ENCODE data around the gene ITGA6. TPM values are rescaled to one million over a fixed set of nuclear protein-coding genes. Genes with fewer than 3 reads are reported as not detected.

Gene ITGA6
- polyA plus RNA-seq, 1 donor from 2014 or later = 14.4 TPM

DNA sequence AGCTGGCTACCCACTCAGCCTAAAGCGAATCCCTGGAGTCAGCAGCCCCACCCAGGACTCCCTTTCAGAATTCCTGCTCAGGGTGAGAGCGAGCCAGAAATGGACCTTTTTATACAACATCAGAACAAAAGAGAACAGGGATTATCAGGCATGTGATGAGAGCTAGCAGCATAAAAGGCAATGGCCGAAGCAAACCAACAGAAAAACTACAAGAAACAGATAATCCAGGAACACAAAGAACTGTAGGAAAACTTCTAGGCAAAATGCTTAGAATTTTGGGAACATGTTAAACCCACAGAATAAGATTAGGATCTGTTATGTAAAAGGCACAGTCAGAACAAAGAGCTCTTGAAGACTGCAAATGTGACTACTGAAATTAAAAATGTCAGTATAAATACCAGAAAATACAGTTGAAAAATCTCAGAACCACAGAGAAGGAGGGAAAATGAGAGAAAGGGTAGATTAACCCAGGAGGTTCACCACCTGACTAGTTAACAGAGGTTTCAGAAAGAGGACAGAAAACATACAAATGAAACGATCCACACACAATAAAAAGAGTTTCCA, 31.3 kb downstream of the ITGA6 start:
- TF ChIP-seq EP300 (conservative IDR thresholded peaks at IDR 0.05; ENCODE audit: poor library complexity, severe bottlenecking) = no peak
- TF ChIP-seq MXI1 (conservative IDR thresholded peaks at IDR 0.05; ENCODE audit: poor library complexity, severe bottlenecking) = no peak
- TF ChIP-seq, protein P1, sequence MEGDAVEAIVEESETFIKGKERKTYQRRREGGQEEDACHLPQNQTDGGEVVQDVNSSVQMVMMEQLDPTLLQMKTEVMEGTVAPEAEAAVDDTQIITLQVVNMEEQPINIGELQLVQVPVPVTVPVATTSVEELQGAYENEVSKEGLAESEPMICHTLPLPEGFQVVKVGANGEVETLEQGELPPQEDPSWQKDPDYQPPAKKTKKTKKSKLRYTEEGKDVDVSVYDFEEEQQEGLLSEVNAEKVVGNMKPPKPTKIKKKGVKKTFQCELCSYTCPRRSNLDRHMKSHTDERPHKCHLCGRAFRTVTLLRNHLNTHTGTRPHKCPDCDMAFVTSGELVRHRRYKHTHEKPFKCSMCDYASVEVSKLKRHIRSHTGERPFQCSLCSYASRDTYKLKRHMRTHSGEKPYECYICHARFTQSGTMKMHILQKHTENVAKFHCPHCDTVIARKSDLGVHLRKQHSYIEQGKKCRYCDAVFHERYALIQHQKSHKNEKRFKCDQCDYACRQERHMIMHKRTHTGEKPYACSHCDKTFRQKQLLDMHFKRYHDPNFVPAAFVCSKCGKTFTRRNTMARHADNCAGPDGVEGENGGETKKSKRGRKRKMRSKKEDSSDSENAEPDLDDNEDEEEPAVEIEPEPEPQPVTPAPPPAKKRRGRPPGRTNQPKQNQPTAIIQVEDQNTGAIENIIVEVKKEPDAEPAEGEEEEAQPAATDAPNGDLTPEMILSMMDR (IDR thresholded peaks at IDR 0.05; ENCODE audit: poor library complexity, severe bottlenecking) = no peak
- TF ChIP-seq TAF1 (IDR thresholded peaks at IDR 0.05; ENCODE audit: low read depth) = no peak
- TF ChIP-seq, protein P2, sequence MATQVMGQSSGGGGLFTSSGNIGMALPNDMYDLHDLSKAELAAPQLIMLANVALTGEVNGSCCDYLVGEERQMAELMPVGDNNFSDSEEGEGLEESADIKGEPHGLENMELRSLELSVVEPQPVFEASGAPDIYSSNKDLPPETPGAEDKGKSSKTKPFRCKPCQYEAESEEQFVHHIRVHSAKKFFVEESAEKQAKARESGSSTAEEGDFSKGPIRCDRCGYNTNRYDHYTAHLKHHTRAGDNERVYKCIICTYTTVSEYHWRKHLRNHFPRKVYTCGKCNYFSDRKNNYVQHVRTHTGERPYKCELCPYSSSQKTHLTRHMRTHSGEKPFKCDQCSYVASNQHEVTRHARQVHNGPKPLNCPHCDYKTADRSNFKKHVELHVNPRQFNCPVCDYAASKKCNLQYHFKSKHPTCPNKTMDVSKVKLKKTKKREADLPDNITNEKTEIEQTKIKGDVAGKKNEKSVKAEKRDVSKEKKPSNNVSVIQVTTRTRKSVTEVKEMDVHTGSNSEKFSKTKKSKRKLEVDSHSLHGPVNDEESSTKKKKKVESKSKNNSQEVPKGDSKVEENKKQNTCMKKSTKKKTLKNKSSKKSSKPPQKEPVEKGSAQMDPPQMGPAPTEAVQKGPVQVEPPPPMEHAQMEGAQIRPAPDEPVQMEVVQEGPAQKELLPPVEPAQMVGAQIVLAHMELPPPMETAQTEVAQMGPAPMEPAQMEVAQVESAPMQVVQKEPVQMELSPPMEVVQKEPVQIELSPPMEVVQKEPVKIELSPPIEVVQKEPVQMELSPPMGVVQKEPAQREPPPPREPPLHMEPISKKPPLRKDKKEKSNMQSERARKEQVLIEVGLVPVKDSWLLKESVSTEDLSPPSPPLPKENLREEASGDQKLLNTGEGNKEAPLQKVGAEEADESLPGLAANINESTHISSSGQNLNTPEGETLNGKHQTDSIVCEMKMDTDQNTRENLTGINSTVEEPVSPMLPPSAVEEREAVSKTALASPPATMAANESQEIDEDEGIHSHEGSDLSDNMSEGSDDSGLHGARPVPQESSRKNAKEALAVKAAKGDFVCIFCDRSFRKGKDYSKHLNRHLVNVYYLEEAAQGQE (IDR thresholded peaks at IDR 0.05; ENCODE audit: borderline replicate concordance) = no peak
- no peak for TF ChIP-seq RAD21 (conservative IDR thresholded peaks at IDR 0.05)
- TF ChIP-seq POLR2AphosphoS5 (IDR thresholded peaks at IDR 0.05) = no peak
- TF ChIP-seq SMC3 (conservative IDR thresholded peaks at IDR 0.05; ENCODE audit: poor library complexity) = no peak
- no peak for TF ChIP-seq EZH2 (IDR thresholded peaks at IDR 0.05; ENCODE audit: borderline replicate concordance, insufficient read depth, low read length, poor library complexity, severe bottlenecking)
- no peaks in the 10 kb centered on the region for H3F3A ChIP-seq (ENCODE audit: insufficient read depth, low read length, poor library complexity, severe bottlenecking)
- no peak overlapping the region for H3K27ac ChIP-seq (ENCODE audit: low read length)
- no peak overlapping the region for H3K4me3 ChIP-seq (ENCODE audit: low read length)
- no peaks in the 10 kb centered on the region for H3K9me3 ChIP-seq (ENCODE audit: low read length)
- H3K9me2 ChIP-seq (ENCODE audit: insufficient read depth, low read length) = no peaks in the 10 kb centered on the region
- no peak overlapping the region for H3K9ac ChIP-seq (ENCODE audit: low read length)
- H3K4me2 ChIP-seq (ENCODE audit: low read length) = no peak overlapping the region
- no peaks in the 10 kb centered on the region for H3K36me3 ChIP-seq (ENCODE audit: insufficient read depth, low read length)
- H4K20me1 ChIP-seq (ENCODE audit: insufficient read depth) = no peaks in the 10 kb centered on the region
- H2AFZ ChIP-seq (ENCODE audit: low read depth, low read length) = no peak overlapping the region
- H3K79me2 ChIP-seq (replicated peaks; ENCODE audit: insufficient read depth, low read length) = no peaks in the 10 kb centered on the region
- H3K27me3 ChIP-seq (ENCODE audit: insufficient read depth, low read depth, low read length) = no peaks in the 10 kb centered on the region

DNA sequence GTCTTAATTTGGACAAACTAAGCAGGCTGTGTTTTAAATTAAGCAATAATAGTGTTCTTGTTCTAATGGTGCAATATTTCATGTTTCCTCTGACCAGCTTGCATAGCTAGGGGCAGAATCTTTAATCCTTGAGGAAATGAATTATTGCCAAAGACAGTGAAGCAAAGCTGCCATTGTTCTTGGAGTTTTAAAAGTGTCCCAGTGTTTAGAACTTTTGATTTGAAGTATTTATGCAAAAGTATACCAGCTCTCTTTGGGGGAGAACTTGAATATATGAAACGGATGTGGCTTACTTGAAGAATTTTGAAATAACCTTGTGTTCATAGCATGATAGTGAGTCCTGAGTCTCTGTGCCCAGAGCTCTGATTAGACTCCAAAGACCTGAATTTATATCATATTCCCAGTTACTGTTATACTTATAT, 33.4 kb downstream of the ITGA6 start:
- Histone ChIP-seq H3K36me3 (ENCODE audit: insufficient read depth, low read length) (no peaks in the 10 kb centered on the region), H3K9me2 (ENCODE audit: insufficient read depth, low read length) (no peaks in the 10 kb centered on the region), H3K9ac (ENCODE audit: low read length) (no peak overlapping the region), H3K9me3 (ENCODE audit: low read length) (no peaks in the 10 kb centered on the region), H2AFZ (ENCODE audit: low read depth, low read length) (no peak overlapping the region), H3K27ac (ENCODE audit: low read length) (no peak overlapping the region), H3F3A (ENCODE audit: insufficient read depth, low read length, poor library complexity, severe bottlenecking) (no peaks in the 10 kb centered on the region), H3K4me3 (ENCODE audit: low read length) (no peak overlapping the region), H4K20me1 (ENCODE audit: insufficient read depth) (no peaks in the 10 kb centered on the region), H3K27me3 (ENCODE audit: insufficient read depth, low read depth, low read length) (no peaks in the 10 kb centered on the region), H3K79me2 (replicated peaks; ENCODE audit: insufficient read depth, low read length) (no peaks in the 10 kb centered on the region), H3K4me2 (ENCODE audit: low read length) (no peak overlapping the region)
- TF ChIP-seq, protein P2 (IDR thresholded peaks at IDR 0.05; ENCODE audit: borderline replicate concordance) = no peak
- TF ChIP-seq TAF1 (IDR thresholded peaks at IDR 0.05; ENCODE audit: low read depth) (no peak), EZH2 (IDR thresholded peaks at IDR 0.05; ENCODE audit: borderline replicate concordance, insufficient read depth, low read length, poor library complexity, severe bottlenecking) (no peak), EP300 (conservative IDR thresholded peaks at IDR 0.05; ENCODE audit: poor library complexity, severe bottlenecking) (no peak), POLR2AphosphoS5 (IDR thresholded peaks at IDR 0.05) (no peak), SMC3 (conservative IDR thresholded peaks at IDR 0.05; ENCODE audit: poor library complexity) (no peak), RAD21 (conservative IDR thresholded peaks at IDR 0.05) (no peak), MXI1 (conservative IDR thresholded peaks at IDR 0.05; ENCODE audit: poor library complexity, severe bottlenecking) (no peak)
- TF ChIP-seq, protein P1 (IDR thresholded peaks at IDR 0.05; ENCODE audit: poor library complexity, severe bottlenecking) = no peak

Data from neural cell (in vitro differentiated cells).